ENCODE results near the gene PNMA6E.
A peak's percentile ranks its signal among the peaks of the same experiment; 100 is the strongest.
"Not testable (repeated sequence)": the region's sequence is repeated elsewhere in the genome, so short reads cannot be mapped to it uniquely, and the experiment has no call there.

PNMA6E gene

GRCh38 chrX:153407736-153408135 lies 6.6 kb upstream of the PNMA6E start:
- Histone ChIP-seq H3K9ac (ENCODE audit: insufficient read length, low read depth) (no peak overlapping the region), H3K36me3 (ENCODE audit: insufficient read depth, insufficient read length, low read length) (no peaks in the 10 kb centered on the region), H3K4me1 (ENCODE audit: insufficient read depth, insufficient read length) (peaks cover 2% of the 10 kb centered on the region), H3K27me3 (ENCODE audit: insufficient read depth, insufficient read length) (peaks cover 24% of the 10 kb centered on the region), H3K4me3 (ENCODE audit: insufficient read length, low read depth) (no peak overlapping the region), H3K9me3 (ENCODE audit: insufficient read depth, low read length) (no peaks in the 10 kb centered on the region)
- DNase-seq (ENCODE audit: low read depth, low spot score) = no peak
- TF ChIP-seq ZNF274 (IDR thresholded peaks at IDR 0.05; ENCODE audit: low read depth, low read length) (no peak), YY1 (IDR thresholded peaks at IDR 0.05; ENCODE audit: insufficient read depth, insufficient read length) (no peak), SUZ12 (IDR thresholded peaks at IDR 0.05; ENCODE audit: extremely low read depth, insufficient read depth, insufficient read length) (no peak)

GRCh38 chrX:153406903-153407302 lies 5.8 kb upstream of the PNMA6E start:
- Histone ChIP-seq H3K9ac (ENCODE audit: insufficient read length, low read depth) (no peak overlapping the region), H3K4me1 (ENCODE audit: insufficient read depth, insufficient read length) (peaks cover 2% of the 10 kb centered on the region), H3K36me3 (ENCODE audit: insufficient read depth, insufficient read length, low read length) (no peaks in the 10 kb centered on the region), H3K4me3 (ENCODE audit: insufficient read length, low read depth) (no peak overlapping the region), H3K27me3 (ENCODE audit: insufficient read depth, insufficient read length) (peaks cover 16% of the 10 kb centered on the region), H3K9me3 (ENCODE audit: insufficient read depth, low read length) (no peaks in the 10 kb centered on the region)
- no peak for DNase-seq (ENCODE audit: low read depth, low spot score)
- no peak for TF ChIP-seq YY1 (IDR thresholded peaks at IDR 0.05; ENCODE audit: insufficient read depth, insufficient read length)

GRCh38 chrX:153406011-153406410 lies 4.9 kb upstream of the PNMA6E start:
- Histone ChIP-seq H3K36me3 (ENCODE audit: insufficient read depth, insufficient read length, low read length) (no peaks in the 10 kb centered on the region), H3K27me3 (ENCODE audit: insufficient read depth, insufficient read length) (peaks cover 7% of the 10 kb centered on the region), H3K9me3 (ENCODE audit: insufficient read depth, low read length) (no peaks in the 10 kb centered on the region), H3K4me3 (ENCODE audit: insufficient read length, low read depth) (no peak overlapping the region), H3K4me1 (ENCODE audit: insufficient read depth, insufficient read length) (peaks cover 2% of the 10 kb centered on the region), H3K9ac (ENCODE audit: insufficient read length, low read depth) (no peak overlapping the region)
- DNase-seq (ENCODE audit: low read depth, low spot score) = no peak
- TF ChIP-seq SUZ12 (IDR thresholded peaks at IDR 0.05; ENCODE audit: extremely low read depth, insufficient read depth, insufficient read length) = no peak
- TF ChIP-seq ZNF274 (IDR thresholded peaks at IDR 0.05; ENCODE audit: low read depth, low read length) = no peak
- TF ChIP-seq YY1 (IDR thresholded peaks at IDR 0.05; ENCODE audit: insufficient read depth, insufficient read length) = no peak

GRCh38 chrX:153405426-153405825 lies 4.3 kb upstream of the PNMA6E start:
- H3K4me3 ChIP-seq (ENCODE audit: insufficient read length, low read depth) = no peak overlapping the region
- H3K27me3 ChIP-seq (ENCODE audit: insufficient read depth, insufficient read length) = peaks cover 1% of the 10 kb centered on the region
- TF ChIP-seq SUZ12 (IDR thresholded peaks at IDR 0.05; ENCODE audit: extremely low read depth, insufficient read depth, insufficient read length) (no peak), YY1 (IDR thresholded peaks at IDR 0.05; ENCODE audit: insufficient read depth, insufficient read length) (no peak), ZNF274 (IDR thresholded peaks at IDR 0.05; ENCODE audit: low read depth, low read length) (no peak)
- no peaks in the 10 kb centered on the region for H3K9me3 ChIP-seq (ENCODE audit: insufficient read depth, low read length)
- H3K36me3 ChIP-seq (ENCODE audit: insufficient read depth, insufficient read length, low read length) = no peaks in the 10 kb centered on the region
- H3K4me1 ChIP-seq (ENCODE audit: insufficient read depth, insufficient read length) = peaks cover 2% of the 10 kb centered on the region
- DNase-seq (ENCODE audit: low read depth, low spot score) = no peak
- no peak overlapping the region for H3K9ac ChIP-seq (ENCODE audit: insufficient read length, low read depth)

GRCh38 chrX:153404333-153404732 lies 3.2 kb upstream of the PNMA6E start:
- not testable (repeated sequence) for DNase-seq (ENCODE audit: low read depth, low spot score); H3K36me3 ChIP-seq (ENCODE audit: insufficient read depth, insufficient read length, low read length); H3K4me1 ChIP-seq (ENCODE audit: insufficient read depth, insufficient read length); H3K9me3 ChIP-seq (ENCODE audit: insufficient read depth, low read length); H3K4me3 ChIP-seq (ENCODE audit: insufficient read length, low read depth); H3K9ac ChIP-seq (ENCODE audit: insufficient read length, low read depth); H3K27me3 ChIP-seq (ENCODE audit: insufficient read depth, insufficient read length)

GRCh38 chrX:153400146-153401132 lies 711 bp downstream of the PNMA6E start:
- TF ChIP-seq ZNF274 (IDR thresholded peaks at IDR 0.05; ENCODE audit: low read depth, low read length) (no peak), YY1 (IDR thresholded peaks at IDR 0.05; ENCODE audit: insufficient read depth, insufficient read length) (no peak), SUZ12 (IDR thresholded peaks at IDR 0.05; ENCODE audit: extremely low read depth, insufficient read depth, insufficient read length) (no peak)
- Histone ChIP-seq H3K36me3 (ENCODE audit: insufficient read depth, insufficient read length, low read length) (no peaks in the 10 kb centered on the region), H3K27me3 (ENCODE audit: insufficient read depth, insufficient read length) (no peaks in the 10 kb centered on the region), H3K9ac (ENCODE audit: insufficient read length, low read depth) (no peak overlapping the region), H3K4me3 (ENCODE audit: insufficient read length, low read depth) (no peak overlapping the region), H3K4me1 (ENCODE audit: insufficient read depth, insufficient read length) (no peaks in the 10 kb centered on the region), H3K9me3 (ENCODE audit: insufficient read depth, low read length) (no peaks in the 10 kb centered on the region)
- peak; percentile 25 for DNase-seq (ENCODE audit: low read depth, low spot score)

- no peaks in the 10 kb centered on the region for H3K36me3 ChIP-seq (ENCODE audit: insufficient read depth, insufficient read length, low read length)
- DNase-seq (ENCODE audit: low read depth, low spot score) = no peak
- H3K4me1 ChIP-seq (ENCODE audit: insufficient read depth, insufficient read length) = no peaks in the 10 kb centered on the region
- TF ChIP-seq ZNF274 (IDR thresholded peaks at IDR 0.05; ENCODE audit: low read depth, low read length) (no peak), SUZ12 (IDR thresholded peaks at IDR 0.05; ENCODE audit: extremely low read depth, insufficient read depth, insufficient read length) (no peak), YY1 (IDR thresholded peaks at IDR 0.05; ENCODE audit: insufficient read depth, insufficient read length) (no peak)
- H3K9ac ChIP-seq (ENCODE audit: insufficient read length, low read depth) = no peak overlapping the region
- no peaks in the 10 kb centered on the region for H3K9me3 ChIP-seq (ENCODE audit: insufficient read depth, low read length)
- no peaks in the 10 kb centered on the region for H3K27me3 ChIP-seq (ENCODE audit: insufficient read depth, insufficient read length)
- no peak overlapping the region for H3K4me3 ChIP-seq (ENCODE audit: insufficient read length, low read depth)
Measured at GRCh38 chrX:153398275-153398960, 2.7 kb downstream of the PNMA6E start.
